Measurements from ENCODE around the gene RAB1B.

GRCh38 chr11:66247801-66248200, 20.6 kb upstream of the RAB1B start:
- no peak for TF ChIP-seq CTCF (IDR thresholded peaks at IDR 0.05; ENCODE audit: low read depth, low read length, poor library complexity, severe bottlenecking)
- TF ChIP-seq EZH2phosphoT487 (IDR thresholded peaks at IDR 0.05; ENCODE audit: borderline replicate concordance, low read length): no peak

Data from DOHH2 (cell line).